OCI-LY7 (cell line): Measurements from ENCODE around the gene BTN1A1.

ENCODE experiments used
- EZH2phosphoT487 ChIP-seq: fragments of 200-600 bp; sonication (generic); IDR thresholded peaks from 2 replicates; pipeline ENCODE4 v1.6.1; 2018; ENCODE audit warnings: low read depth, borderline replicate concordance, mild to moderate bottlenecking, mixed run types, antibody characterized with exemption, low read length, moderate library complexity, mixed read lengths
- TF ChIP-seq, protein P1 (sequence below): fragments of 200-600 bp; sonication (generic); conservative IDR thresholded peaks from 2 replicates; pipeline ENCODE4 v1.5.1; 2014; ENCODE audit warnings: mild to moderate bottlenecking, antibody characterized with exemption, low read length, moderate library complexity, mixed read lengths

GRCh38 chr6:26541579-26541978 lies 41.5 kb downstream of the BTN1A1 start:
- TF ChIP-seq, protein P1, sequence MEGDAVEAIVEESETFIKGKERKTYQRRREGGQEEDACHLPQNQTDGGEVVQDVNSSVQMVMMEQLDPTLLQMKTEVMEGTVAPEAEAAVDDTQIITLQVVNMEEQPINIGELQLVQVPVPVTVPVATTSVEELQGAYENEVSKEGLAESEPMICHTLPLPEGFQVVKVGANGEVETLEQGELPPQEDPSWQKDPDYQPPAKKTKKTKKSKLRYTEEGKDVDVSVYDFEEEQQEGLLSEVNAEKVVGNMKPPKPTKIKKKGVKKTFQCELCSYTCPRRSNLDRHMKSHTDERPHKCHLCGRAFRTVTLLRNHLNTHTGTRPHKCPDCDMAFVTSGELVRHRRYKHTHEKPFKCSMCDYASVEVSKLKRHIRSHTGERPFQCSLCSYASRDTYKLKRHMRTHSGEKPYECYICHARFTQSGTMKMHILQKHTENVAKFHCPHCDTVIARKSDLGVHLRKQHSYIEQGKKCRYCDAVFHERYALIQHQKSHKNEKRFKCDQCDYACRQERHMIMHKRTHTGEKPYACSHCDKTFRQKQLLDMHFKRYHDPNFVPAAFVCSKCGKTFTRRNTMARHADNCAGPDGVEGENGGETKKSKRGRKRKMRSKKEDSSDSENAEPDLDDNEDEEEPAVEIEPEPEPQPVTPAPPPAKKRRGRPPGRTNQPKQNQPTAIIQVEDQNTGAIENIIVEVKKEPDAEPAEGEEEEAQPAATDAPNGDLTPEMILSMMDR: no peak
- TF ChIP-seq EZH2phosphoT487: no peak
